NCI-H226 (cell line): Measurements from ENCODE around the gene SDCBP2.
A peak's percentile ranks its signal among the peaks of the same experiment; 100 is the strongest.

Experiments used
- DNase-seq: peaks from one replicate; pipeline ENCODE4 v3.0.0-alpha.2; 2015

Gene SDCBP2

DNA sequence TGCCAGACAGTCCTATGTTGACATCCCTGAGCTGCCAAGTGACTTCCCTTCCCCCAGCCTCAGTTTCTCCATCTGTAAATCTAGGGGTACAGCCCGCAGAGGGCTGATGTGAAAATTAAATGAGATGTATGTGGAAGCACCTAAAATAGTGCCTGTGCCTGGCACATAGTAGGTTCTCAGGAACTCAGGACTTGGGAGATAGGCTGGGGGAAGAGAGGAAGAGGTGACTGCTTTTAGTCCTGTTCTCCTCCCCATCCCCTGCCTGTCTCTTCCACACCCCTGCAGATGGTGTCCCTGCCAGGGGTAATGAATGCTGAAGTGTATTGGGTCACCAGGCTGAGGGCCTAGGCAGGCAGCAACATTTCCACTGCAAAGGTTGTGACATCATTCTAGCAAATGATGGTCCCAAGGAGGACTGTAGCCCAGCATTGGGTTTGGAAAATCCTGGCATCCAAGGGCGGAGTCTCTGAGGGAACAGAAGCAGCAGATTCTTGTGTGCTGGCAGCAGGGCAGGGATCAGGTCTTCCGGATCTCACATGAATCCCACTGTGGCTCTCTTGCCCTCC lies 61.0 kb downstream of the SDCBP2 start:
- DNase-seq = no peak

DNA sequence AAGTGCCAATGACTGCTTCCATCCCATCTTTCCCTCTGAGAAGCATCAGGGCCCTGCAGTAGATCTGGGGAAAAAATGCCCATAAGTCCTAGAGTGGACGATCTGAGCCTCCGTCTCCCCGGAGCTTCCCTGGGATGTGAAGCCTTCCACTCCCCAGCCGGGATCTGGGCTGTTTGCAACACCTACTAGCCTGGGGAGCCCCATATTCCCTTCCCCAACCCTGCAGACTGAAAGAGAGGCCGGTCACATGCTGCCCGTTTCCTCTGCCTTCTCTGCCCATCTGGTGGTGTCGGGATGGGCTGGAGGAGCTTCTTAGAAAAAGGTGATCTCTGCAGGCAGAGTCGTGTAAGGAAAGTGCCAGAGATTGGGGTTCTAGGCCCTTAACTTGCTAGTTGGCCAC lies 61.8 kb downstream of the SDCBP2 start:
- no peak for DNase-seq

DNA sequence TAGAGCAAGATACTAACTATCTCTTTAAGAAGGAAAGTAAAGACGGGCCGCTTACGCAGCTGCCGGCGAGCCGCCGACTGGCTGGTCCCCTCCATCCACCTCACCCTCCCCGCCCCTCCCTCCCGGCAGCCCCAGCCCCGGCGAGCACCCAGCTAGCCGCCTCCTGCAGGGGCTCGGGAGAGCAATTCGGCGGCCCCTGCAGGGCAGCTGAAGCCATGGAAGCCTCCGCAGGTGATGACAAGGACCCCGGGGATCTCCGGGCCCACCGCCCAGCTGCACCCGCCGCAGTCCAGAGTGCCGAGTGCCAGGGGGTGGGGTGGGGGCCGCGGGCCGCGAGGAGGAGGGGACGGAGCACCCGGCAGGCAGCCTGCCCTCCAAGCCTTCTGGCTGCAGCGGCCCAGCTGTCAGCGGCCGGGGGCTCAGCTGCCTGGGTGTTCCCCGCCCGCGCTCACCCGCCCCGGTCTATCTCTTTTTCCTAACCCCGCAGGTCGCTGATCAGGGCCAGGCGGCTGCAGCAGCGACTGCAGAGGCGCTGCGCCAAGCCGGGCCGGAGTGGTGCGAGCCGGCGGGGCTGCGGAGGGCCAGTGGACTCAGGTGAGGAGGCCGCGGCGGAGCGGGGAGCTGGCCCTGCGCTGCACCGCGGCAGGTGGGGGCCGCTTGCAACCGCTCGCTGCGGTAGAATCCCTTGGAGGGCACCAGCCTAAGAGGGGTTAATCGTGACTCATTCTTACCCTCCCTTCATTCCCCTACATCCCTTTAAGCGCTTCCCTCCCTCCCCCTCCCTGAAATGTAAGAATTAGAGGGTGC lies 62.6 kb downstream of the SDCBP2 start, which contains the start of gene SNPH:
SNPH (plus strand) TSS at position 128 of the 807 bp plus-strand sequence. CDS start 29,946 bp downstream, outside the sequence.
- peak; percentile 46 for DNase-seq

DNA sequence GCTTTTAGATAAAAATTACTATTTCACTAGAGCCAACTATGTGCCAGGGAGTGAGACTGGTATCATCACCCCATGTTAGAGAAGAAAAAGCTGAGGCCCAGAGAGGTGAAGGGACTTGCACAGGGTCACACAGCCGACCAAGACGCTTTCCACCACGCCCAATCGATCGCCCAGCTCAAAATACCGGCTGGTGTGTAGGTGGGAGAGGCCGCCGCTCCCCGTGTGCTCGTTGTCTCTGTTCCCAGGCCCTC lies 63.1 kb downstream of the SDCBP2 start:
- no peak for DNase-seq

GRCh38 chr20:1265226-1265915 lies 63.6 kb downstream of the SDCBP2 start:
- no peak for DNase-seq

GRCh38 chr20:1264727-1265126 lies 64.2 kb downstream of the SDCBP2 start:
- no peak for DNase-seq

DNA sequence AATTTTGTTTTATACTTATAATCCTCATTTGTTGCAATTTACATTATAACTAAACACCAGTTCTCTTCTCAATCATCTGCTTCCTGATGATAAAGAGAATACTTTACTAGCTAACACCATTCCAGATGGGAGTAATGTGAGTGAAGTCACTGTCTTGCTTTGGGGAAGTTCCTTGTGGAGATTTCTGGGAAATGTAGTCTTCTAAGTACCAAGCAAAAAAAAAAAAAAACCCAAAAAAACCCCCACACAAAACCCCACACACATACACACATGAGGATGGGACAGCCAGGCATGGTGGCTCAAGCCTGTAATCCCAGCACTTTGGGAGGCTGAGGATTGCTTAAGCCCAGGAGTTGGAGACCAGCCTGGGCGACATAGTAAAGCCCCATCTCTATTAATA lies 65.1 kb downstream of the SDCBP2 start:
- no peak for DNase-seq
